ACHN (cell line): Measurements from ENCODE around the gene TAF6L.
"Not testable (repeated sequence)": the region's sequence is repeated elsewhere in the genome, so short reads cannot be mapped to it uniquely, and the experiment has no call there.

Source experiments
- DNase-seq: peaks from one replicate; pipeline ENCODE4 v3.0.0-alpha.2; 2015
- in situ Hi-C: cut with HindIII; loops from 2 replicates; pipeline ENCODE4 v1.10.0; 2017; ENCODE audit warnings: low sequenced_read_pairs, low pct_ligation_motif_present, low pct_unique_long_range_greater_than_20kb

Gene TAF6L

GRCh38 chr11:62771144-62772021, at the start of gene TAF6L:
TSS of gene TAF6L (plus strand) at chr11:62771396. CDS start at chr11:62775784, 4,388 bp downstream.
- in situ Hi-C loops = no loop called here
- peak; percentile 94 for DNase-seq

DNA sequence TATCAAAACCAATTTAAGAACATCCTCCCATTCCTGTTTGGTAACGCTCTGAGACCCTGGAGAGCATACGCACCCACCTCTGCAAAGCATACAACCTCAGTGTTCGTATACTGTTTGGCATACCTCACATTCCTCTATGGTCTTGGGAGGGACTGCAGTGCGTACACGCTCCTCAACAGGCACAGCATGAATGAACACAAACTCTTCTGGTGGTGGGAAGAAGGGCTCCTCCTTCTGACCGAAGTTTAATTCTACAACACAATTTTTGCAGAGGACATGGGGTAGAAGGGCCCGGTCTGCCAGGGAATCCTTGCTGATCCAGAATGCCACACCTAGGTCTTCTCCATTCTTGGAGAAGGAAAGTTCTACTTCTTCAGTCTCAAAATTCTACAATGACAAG, 49.2 kb upstream of the TAF6L start:
- no peak for DNase-seq

DNA sequence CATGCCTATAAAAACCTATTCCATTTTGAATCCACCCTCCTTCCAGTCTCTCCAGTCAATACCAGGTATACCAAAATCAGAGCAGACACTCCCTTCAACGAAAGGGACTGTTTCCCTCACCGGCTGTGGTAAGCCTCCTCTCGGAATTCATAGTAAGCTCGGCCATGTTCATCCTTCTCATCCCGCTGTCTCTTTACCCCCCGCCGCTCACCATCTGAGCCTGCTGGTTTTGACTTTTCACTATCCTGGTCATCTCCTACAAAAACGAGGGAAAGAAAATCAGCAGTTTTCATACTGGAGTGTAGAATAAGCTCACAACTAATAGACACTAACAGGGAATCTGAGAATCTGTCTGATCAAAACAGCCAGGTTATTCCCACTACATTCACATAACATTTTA, 47.0 kb upstream of the TAF6L start:
- in situ Hi-C loops = no loop called here
- no peak for DNase-seq

More for the DNA sequence above, 49.2 kb upstream of the TAF6L start:
- in situ Hi-C loops = no loop called here

GRCh38 chr11:62725646-62726045, 45.5 kb upstream of the TAF6L start:
- in situ Hi-C loops = no loop called here
- no peak for DNase-seq

GRCh38 chr11:62726156-62726914, 44.9 kb upstream of the TAF6L start:
- DNase-seq = no peak

GRCh38 chr11:62726915-62727164, 44.4 kb upstream of the TAF6L start:
- no peak for DNase-seq
- in situ Hi-C loops = no loop called here

More at GRCh38 chr11:62726156-62726914, 44.9 kb upstream of the TAF6L start:
- in situ Hi-C loops = no loop called here

DNA sequence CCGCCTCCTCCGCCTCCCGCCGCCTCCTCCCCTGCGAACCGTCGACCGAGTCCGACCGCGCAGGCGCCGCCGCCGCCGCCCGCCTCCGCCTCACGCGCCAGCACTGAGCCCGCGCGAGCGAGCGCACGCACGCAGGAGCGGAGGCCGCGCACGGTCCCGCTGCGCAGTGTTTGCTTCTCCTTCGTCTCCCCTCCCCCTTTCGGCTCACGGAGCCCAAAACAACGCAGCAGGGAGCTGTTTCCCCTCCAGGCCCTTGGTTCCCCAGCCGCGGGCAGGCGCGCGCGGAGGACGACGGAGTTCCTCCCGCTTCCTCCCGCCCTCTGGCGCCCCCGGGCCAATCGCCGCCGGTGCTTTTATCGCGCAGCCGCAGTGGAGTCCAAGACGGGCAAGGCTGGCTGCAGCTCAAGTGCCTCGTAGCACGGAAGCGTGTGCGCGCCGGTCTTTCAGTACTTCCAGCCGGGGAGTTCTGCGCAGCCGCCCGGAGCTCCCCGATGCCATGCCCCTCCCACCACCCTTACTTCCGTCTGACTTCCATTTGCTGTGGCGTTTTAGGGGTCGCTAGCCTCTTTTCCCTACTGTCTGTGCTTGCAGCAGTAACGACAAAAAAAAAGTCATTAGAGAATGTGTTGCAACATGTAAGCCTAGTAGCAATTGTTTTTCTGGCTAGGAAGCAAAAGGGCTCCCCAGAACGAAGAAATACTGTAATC, 43.9 kb upstream of the TAF6L start, which contains the start of gene HNRNPUL2:
TSS of gene HNRNPUL2 (minus strand) at position 293 of the 707 bp plus-strand sequence. CDS start 301 bp downstream, outside the sequence.
- peak; percentile 97 for DNase-seq
- in situ Hi-C loops = no loop called here

DNA sequence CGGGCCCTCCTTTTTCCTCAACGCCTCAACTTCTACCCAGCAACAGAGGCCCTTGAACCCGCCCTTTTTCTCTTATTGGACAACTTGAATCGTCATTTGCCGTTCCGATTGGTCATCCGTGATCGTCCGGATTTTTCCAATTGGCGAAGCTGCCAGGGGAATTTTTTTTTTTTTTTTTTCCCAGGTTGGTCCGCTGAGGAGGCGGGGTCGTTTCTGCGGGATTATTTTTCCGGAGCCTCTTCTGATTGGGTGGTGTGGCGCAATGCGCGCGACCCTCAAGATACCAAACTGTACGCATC, 43.4 kb upstream of the TAF6L start:
- in situ Hi-C loops = no loop called here
- peak; percentile 96 for DNase-seq

GRCh38 chr11:62728171-62728988, 42.8 kb upstream of the TAF6L start, which contains the start of gene TTC9C:
TSS of gene TTC9C (plus strand) at chr11:62728486. CDS start at chr11:62728849, 363 bp downstream.
- peak; percentile 83 for DNase-seq
- in situ Hi-C loops = no loop called here

GRCh38 chr11:62730076-62730475, 41.1 kb upstream of the TAF6L start:
- DNase-seq, in situ Hi-C loops: not testable (repeated sequence)

GRCh38 chr11:62732830-62733229, 38.4 kb upstream of the TAF6L start:
- in situ Hi-C loops = no loop called here
- DNase-seq = no peak

GRCh38 chr11:62737196-62737595, 34.0 kb upstream of the TAF6L start:
- in situ Hi-C loops = no loop called here
- no peak for DNase-seq

- in situ Hi-C loops = no loop called here
- no peak for DNase-seq
Measured at GRCh38 chr11:62747475-62748160, 23.6 kb upstream of the TAF6L start.

GRCh38 chr11:62749931-62750330, 21.3 kb upstream of the TAF6L start:
- in situ Hi-C loops, DNase-seq: not testable (repeated sequence)

- no peak for DNase-seq
- in situ Hi-C loops = no loop called here
Measured at GRCh38 chr11:62752177-62752785, 18.9 kb upstream of the TAF6L start.

- no peak for DNase-seq
- in situ Hi-C loops = no loop called here
Measured at GRCh38 chr11:62752994-62753735, 18.0 kb upstream of the TAF6L start.
